ENCODE results near the gene TRIM9.

GRCh38 chr14:50951032-50951431 is 143.9 kb downstream of the TRIM9 start:
- no peak for TF ChIP-seq CTCF (IDR thresholded peaks at IDR 0.05)
- TF ChIP-seq EZH2 (IDR thresholded peaks at IDR 0.05), result no peak
- no peak for TF ChIP-seq EZH2phosphoT487 (IDR thresholded peaks at IDR 0.05)

Measured in neural progenitor cell (in vitro differentiated cells).